ENCODE results near the gene DAPK3.

Gene DAPK3

GRCh38 chr19:3985643-3986259 lies 14.9 kb upstream of the DAPK3 start:
- Histone ChIP-seq H3K36me3 (ENCODE audit: insufficient read depth, low read length) (peaks cover 35% of the 10 kb centered on the region), H3K9me3 (ENCODE audit: control insufficient read depth, insufficient read depth, low read length) (no peaks in the 10 kb centered on the region), H3K4me1 (ENCODE audit: insufficient read depth, low read length) (peaks cover 19% of the 10 kb centered on the region), H3K9ac (ENCODE audit: low read depth, low read length) (peak overlapping the region; percentile 54; the same call in 1 of the 2 replicates)

GRCh38 chr19:3984908-3985642 lies 14.2 kb upstream of the DAPK3 start, which contains the start of gene EEF2:
TSS of gene EEF2 (minus strand) at chr19:3985463. CDS start at chr19:3985380, 83 bp downstream.
- Histone ChIP-seq H3K9me3 (ENCODE audit: control insufficient read depth, insufficient read depth, low read length) (no peaks in the 10 kb centered on the region), H3K9ac (ENCODE audit: low read depth, low read length) (peak within 1 kb of the TSS; percentile 93), H3K36me3 (ENCODE audit: insufficient read depth, low read length) (peaks cover 41% of the 10 kb centered on the region), H3K4me1 (ENCODE audit: insufficient read depth, low read length) (peaks cover 19% of the 10 kb centered on the region)

GRCh38 chr19:3984584-3984907 lies 13.6 kb upstream of the DAPK3 start:
- H3K36me3 ChIP-seq (ENCODE audit: insufficient read depth, low read length): peaks cover 45% of the 10 kb centered on the region
- H3K9me3 ChIP-seq (ENCODE audit: control insufficient read depth, insufficient read depth, low read length): no peaks in the 10 kb centered on the region
- H3K4me1 ChIP-seq (ENCODE audit: insufficient read depth, low read length): peaks cover 19% of the 10 kb centered on the region
- peak overlapping the region; percentile 93 for H3K9ac ChIP-seq (ENCODE audit: low read depth, low read length)

- Histone ChIP-seq H3K4me1 (ENCODE audit: insufficient read depth, low read length) (peaks cover 19% of the 10 kb centered on the region), H3K9ac (ENCODE audit: low read depth, low read length) (peak overlapping the region; percentile 93), H3K9me3 (ENCODE audit: control insufficient read depth, insufficient read depth, low read length) (no peaks in the 10 kb centered on the region), H3K36me3 (ENCODE audit: insufficient read depth, low read length) (peaks cover 50% of the 10 kb centered on the region)
These were observed 13.2 kb upstream of the DAPK3 start for GRCh38 chr19:3983936-3984583.

GRCh38 chr19:3983542-3983914 lies 12.6 kb upstream of the DAPK3 start:
- Histone ChIP-seq H3K4me1 (ENCODE audit: insufficient read depth, low read length) (peaks cover 19% of the 10 kb centered on the region), H3K9ac (ENCODE audit: low read depth, low read length) (peak overlapping the region; percentile 93), H3K9me3 (ENCODE audit: control insufficient read depth, insufficient read depth, low read length) (no peaks in the 10 kb centered on the region), H3K36me3 (ENCODE audit: insufficient read depth, low read length) (peaks cover 54% of the 10 kb centered on the region)

GRCh38 chr19:3982701-3983541 lies 12.0 kb upstream of the DAPK3 start:
- Histone ChIP-seq H3K36me3 (ENCODE audit: insufficient read depth, low read length) (peaks cover 58% of the 10 kb centered on the region), H3K9me3 (ENCODE audit: control insufficient read depth, insufficient read depth, low read length) (no peaks in the 10 kb centered on the region), H3K4me1 (ENCODE audit: insufficient read depth, low read length) (peaks cover 19% of the 10 kb centered on the region)

GRCh38 chr19:3981736-3982681 lies 11.1 kb upstream of the DAPK3 start:
- peaks cover 68% of the 10 kb centered on the region for H3K36me3 ChIP-seq (ENCODE audit: insufficient read depth, low read length)
- peaks cover 19% of the 10 kb centered on the region for H3K4me1 ChIP-seq (ENCODE audit: insufficient read depth, low read length)
- H3K9ac ChIP-seq (ENCODE audit: low read depth, low read length): no peak overlapping the region
- no peaks in the 10 kb centered on the region for H3K9me3 ChIP-seq (ENCODE audit: control insufficient read depth, insufficient read depth, low read length)

More at GRCh38 chr19:3982701-3983541, 12.0 kb upstream of the DAPK3 start:
- H3K9ac ChIP-seq (ENCODE audit: low read depth, low read length): no peak overlapping the region

- Histone ChIP-seq H3K36me3 (ENCODE audit: insufficient read depth, low read length) (peaks cover 73% of the 10 kb centered on the region), H3K9me3 (ENCODE audit: control insufficient read depth, insufficient read depth, low read length) (no peaks in the 10 kb centered on the region), H3K4me1 (ENCODE audit: insufficient read depth, low read length) (peaks cover 16% of the 10 kb centered on the region), H3K9ac (ENCODE audit: low read depth, low read length) (no peak overlapping the region)
These were observed 10.5 kb upstream of the DAPK3 start for GRCh38 chr19:3981373-3981735.

GRCh38 chr19:3980353-3981251 lies 9.7 kb upstream of the DAPK3 start:
- H3K9me3 ChIP-seq (ENCODE audit: control insufficient read depth, insufficient read depth, low read length): no peaks in the 10 kb centered on the region
- no peak overlapping the region for H3K9ac ChIP-seq (ENCODE audit: low read depth, low read length)
- peaks cover 10% of the 10 kb centered on the region for H3K4me1 ChIP-seq (ENCODE audit: insufficient read depth, low read length)
- H3K36me3 ChIP-seq (ENCODE audit: insufficient read depth, low read length): peaks cover 78% of the 10 kb centered on the region

GRCh38 chr19:3979674-3980352 lies 8.9 kb upstream of the DAPK3 start:
- H3K36me3 ChIP-seq (ENCODE audit: insufficient read depth, low read length): peaks cover 85% of the 10 kb centered on the region
- no peak overlapping the region for H3K9ac ChIP-seq (ENCODE audit: low read depth, low read length)
- no peaks in the 10 kb centered on the region for H3K9me3 ChIP-seq (ENCODE audit: control insufficient read depth, insufficient read depth, low read length)
- H3K4me1 ChIP-seq (ENCODE audit: insufficient read depth, low read length): peaks cover 9% of the 10 kb centered on the region; the same call in 1 of the 2 replicates

- H3K36me3 ChIP-seq (ENCODE audit: insufficient read depth, low read length): peaks cover 83% of the 10 kb centered on the region
- H3K9ac ChIP-seq (ENCODE audit: low read depth, low read length): no peak overlapping the region
- H3K4me1 ChIP-seq (ENCODE audit: insufficient read depth, low read length): peaks cover 9% of the 10 kb centered on the region; the same call in 1 of the 2 replicates
- no peaks in the 10 kb centered on the region for H3K9me3 ChIP-seq (ENCODE audit: control insufficient read depth, insufficient read depth, low read length)
These were observed 8.4 kb upstream of the DAPK3 start for GRCh38 chr19:3979289-3979673.

- H3K36me3 ChIP-seq (ENCODE audit: insufficient read depth, low read length): peaks cover 72% of the 10 kb centered on the region
These were observed 7.2 kb upstream of the DAPK3 start for GRCh38 chr19:3978145-3978544.

More at GRCh38 chr19:3978145-3978544, 7.2 kb upstream of the DAPK3 start:
- no peak overlapping the region for H3K9ac ChIP-seq (ENCODE audit: low read depth, low read length)
- no peaks in the 10 kb centered on the region for H3K9me3 ChIP-seq (ENCODE audit: control insufficient read depth, insufficient read depth, low read length)
- no peaks in the 10 kb centered on the region for H3K4me1 ChIP-seq (ENCODE audit: insufficient read depth, low read length)

Measured in ES-I3 (cell line).